Measurements from ENCODE around the gene ADAMTS1. TPM values are rescaled to one million over a fixed set of nuclear protein-coding genes. Genes with fewer than 3 reads are reported as not detected.
A peak's percentile ranks its signal among the peaks of the same experiment; 100 is the strongest.

Gene ADAMTS1
- total RNA-seq, 1 experiment from 2014 or later, result 35.6 TPM

DNA sequence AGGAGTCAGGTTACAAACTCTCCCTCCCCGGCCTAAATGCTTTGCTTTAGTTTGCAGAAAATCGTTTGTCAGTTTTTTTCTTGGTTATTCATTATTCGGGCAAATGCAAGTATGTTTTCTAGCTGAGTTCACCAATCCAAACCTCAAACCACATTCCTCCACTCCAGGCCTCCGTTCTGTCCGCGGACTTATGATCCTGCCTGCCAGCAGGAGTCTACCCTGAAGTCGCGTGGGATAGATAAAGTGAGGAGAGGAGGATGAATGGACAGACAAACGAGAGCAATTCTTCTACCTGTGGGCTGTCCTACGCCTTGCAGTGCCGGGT lies 1.3 kb downstream of the ADAMTS1 start (continued):
- TF ChIP-seq, protein P1, sequence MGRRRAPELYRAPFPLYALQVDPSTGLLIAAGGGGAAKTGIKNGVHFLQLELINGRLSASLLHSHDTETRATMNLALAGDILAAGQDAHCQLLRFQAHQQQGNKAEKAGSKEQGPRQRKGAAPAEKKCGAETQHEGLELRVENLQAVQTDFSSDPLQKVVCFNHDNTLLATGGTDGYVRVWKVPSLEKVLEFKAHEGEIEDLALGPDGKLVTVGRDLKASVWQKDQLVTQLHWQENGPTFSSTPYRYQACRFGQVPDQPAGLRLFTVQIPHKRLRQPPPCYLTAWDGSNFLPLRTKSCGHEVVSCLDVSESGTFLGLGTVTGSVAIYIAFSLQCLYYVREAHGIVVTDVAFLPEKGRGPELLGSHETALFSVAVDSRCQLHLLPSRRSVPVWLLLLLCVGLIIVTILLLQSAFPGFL (CRISPR knock-in tag; IDR thresholded peaks at IDR 0.05; ENCODE audit: borderline replicate concordance), result no peak

DNA sequence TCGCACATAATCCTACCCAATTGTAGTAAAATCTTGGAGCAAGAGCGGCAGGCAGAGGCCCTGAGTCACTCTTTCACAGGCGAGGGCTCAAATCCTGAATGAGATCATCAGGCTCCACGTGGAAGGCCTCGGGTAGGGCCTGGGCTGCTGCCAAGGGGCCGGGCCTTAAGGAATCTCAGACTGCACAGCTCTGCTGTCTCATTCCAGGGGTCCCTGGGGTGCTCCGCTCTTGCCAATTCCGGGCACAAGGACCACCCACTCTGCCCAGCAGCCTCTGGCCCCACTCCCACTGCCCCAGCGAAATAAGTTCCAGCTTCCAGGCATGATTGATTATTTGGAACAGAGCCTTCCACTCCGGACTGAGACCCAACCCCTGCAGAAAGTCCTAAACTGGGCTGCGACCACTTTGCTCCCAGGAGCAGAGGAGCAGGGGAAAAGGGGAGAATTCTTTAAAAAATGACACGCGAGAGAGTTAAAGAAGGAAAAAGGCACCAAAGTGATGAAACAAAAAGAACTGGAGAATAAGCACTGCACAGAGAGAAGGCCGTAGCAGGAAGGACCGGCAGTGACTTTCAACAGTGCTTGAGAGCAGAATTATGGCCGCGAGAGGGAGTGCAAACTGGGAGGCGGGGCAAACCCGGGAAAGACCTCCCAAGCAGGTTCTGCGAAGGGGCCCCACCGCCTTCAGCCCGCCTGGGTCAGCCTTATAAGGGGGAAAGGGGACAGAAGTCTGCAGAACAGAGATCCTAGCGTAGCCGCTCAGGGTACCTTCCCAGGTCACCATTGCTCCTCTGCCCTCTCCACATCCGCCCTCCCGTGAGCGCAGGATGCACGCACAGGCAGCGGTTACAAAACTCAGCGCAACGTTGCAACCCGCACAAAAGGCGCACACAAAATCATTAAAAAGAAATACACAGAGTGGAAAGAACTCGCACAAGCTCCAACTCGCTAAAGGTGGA lies 2.0 kb downstream of the ADAMTS1 start:
- peak; percentile 20 for ATAC-seq
- peaks cover 42% of the 10 kb centered on the region for H3K36me3 Mint-ChIP-seq
- H3K4me3 Mint-ChIP-seq, result peak overlapping the region; percentile 89
- POLR2A ChIA-PET, result interaction anchor here (1.3 kb wide), 1 partner anchor 9 kb away, joined by 7 read pairs; no protein-coding TSS in a partner anchor
- DNase-seq (ENCODE audit: low spot score), result peak; percentile 81
- peaks cover 7% of the 10 kb centered on the region for H3K27me3 Mint-ChIP-seq (ENCODE audit: low read depth)
- H3K4me1 Mint-ChIP-seq, result peaks cover 30% of the 10 kb centered on the region
- CTCF ChIA-PET, result interaction anchor here (1.4 to 1.5 kb wide), 2 partner anchors 74 to 370 kb away, joined by 4 to 7 read pairs; no protein-coding TSS in a partner anchor
- peak overlapping the region; percentile 98 for H3K27ac Mint-ChIP-seq
- no peaks in the 10 kb centered on the region for H3K9me3 Mint-ChIP-seq
- TF ChIP-seq, protein P2, sequence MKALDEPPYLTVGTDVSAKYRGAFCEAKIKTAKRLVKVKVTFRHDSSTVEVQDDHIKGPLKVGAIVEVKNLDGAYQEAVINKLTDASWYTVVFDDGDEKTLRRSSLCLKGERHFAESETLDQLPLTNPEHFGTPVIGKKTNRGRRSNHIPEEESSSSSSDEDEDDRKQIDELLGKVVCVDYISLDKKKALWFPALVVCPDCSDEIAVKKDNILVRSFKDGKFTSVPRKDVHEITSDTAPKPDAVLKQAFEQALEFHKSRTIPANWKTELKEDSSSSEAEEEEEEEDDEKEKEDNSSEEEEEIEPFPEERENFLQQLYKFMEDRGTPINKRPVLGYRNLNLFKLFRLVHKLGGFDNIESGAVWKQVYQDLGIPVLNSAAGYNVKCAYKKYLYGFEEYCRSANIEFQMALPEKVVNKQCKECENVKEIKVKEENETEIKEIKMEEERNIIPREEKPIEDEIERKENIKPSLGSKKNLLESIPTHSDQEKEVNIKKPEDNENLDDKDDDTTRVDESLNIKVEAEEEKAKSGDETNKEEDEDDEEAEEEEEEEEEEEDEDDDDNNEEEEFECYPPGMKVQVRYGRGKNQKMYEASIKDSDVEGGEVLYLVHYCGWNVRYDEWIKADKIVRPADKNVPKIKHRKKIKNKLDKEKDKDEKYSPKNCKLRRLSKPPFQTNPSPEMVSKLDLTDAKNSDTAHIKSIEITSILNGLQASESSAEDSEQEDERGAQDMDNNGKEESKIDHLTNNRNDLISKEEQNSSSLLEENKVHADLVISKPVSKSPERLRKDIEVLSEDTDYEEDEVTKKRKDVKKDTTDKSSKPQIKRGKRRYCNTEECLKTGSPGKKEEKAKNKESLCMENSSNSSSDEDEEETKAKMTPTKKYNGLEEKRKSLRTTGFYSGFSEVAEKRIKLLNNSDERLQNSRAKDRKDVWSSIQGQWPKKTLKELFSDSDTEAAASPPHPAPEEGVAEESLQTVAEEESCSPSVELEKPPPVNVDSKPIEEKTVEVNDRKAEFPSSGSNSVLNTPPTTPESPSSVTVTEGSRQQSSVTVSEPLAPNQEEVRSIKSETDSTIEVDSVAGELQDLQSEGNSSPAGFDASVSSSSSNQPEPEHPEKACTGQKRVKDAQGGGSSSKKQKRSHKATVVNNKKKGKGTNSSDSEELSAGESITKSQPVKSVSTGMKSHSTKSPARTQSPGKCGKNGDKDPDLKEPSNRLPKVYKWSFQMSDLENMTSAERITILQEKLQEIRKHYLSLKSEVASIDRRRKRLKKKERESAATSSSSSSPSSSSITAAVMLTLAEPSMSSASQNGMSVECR (CRISPR knock-in tag; IDR thresholded peaks at IDR 0.05; ENCODE audit: borderline replicate concordance), result no peak
- TF ChIP-seq FOXP4 (CRISPR knock-in tag; IDR thresholded peaks at IDR 0.05) (0 out of 2 replicates have a peak, but pooled peaks have one; percentile 21), ZNF317 (CRISPR knock-in tag; IDR thresholded peaks at IDR 0.05; ENCODE audit: borderline replicate concordance, low read depth) (no peak), ATF2 (CRISPR knock-in tag; IDR thresholded peaks at IDR 0.05; ENCODE audit: borderline replicate concordance, low read depth) (no peak), NR3C1 (CRISPR knock-in tag; conservative IDR thresholded peaks at IDR 0.05; ENCODE audit: low read depth) (no peak), MYBL2 (CRISPR knock-in tag; IDR thresholded peaks at IDR 0.05) (no peak), CREB1 (CRISPR knock-in tag; IDR thresholded peaks at IDR 0.05) (no peak), NFATC4 (CRISPR knock-in tag; IDR thresholded peaks at IDR 0.05) (0 out of 2 replicates have a peak, but pooled peaks have one; percentile 28), MAX (CRISPR knock-in tag; IDR thresholded peaks at IDR 0.05) (peak; percentile 74), ELF4 (CRISPR knock-in tag; IDR thresholded peaks at IDR 0.05; ENCODE audit: low read depth) (no peak), HMGA2 (CRISPR knock-in tag; IDR thresholded peaks at IDR 0.05) (no peak), KAT7 (CRISPR knock-in tag; IDR thresholded peaks at IDR 0.05; ENCODE audit: borderline replicate concordance) (no peak), IRF2 (CRISPR knock-in tag; IDR thresholded peaks at IDR 0.05; ENCODE audit: borderline replicate concordance, low read depth) (no peak), E2F5 (CRISPR knock-in tag; IDR thresholded peaks at IDR 0.05) (no peak), ZNF263 (CRISPR knock-in tag; IDR thresholded peaks at IDR 0.05; ENCODE audit: low read depth) (no peak), SP1 (CRISPR knock-in tag; conservative IDR thresholded peaks at IDR 0.05) (0 out of 2 replicates have a peak, but pooled peaks have one; percentile 49)
- TF ChIP-seq, protein P3, sequence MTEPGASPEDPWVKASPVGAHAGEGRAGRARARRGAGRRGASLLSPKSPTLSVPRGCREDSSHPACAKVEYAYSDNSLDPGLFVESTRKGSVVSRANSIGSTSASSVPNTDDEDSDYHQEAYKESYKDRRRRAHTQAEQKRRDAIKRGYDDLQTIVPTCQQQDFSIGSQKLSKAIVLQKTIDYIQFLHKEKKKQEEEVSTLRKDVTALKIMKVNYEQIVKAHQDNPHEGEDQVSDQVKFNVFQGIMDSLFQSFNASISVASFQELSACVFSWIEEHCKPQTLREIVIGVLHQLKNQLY (CRISPR knock-in tag; IDR thresholded peaks at IDR 0.05), result no peak
- TF ChIP-seq, protein P4, sequence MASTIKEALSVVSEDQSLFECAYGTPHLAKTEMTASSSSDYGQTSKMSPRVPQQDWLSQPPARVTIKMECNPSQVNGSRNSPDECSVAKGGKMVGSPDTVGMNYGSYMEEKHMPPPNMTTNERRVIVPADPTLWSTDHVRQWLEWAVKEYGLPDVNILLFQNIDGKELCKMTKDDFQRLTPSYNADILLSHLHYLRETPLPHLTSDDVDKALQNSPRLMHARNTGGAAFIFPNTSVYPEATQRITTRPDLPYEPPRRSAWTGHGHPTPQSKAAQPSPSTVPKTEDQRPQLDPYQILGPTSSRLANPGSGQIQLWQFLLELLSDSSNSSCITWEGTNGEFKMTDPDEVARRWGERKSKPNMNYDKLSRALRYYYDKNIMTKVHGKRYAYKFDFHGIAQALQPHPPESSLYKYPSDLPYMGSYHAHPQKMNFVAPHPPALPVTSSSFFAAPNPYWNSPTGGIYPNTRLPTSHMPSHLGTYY (CRISPR knock-in tag; IDR thresholded peaks at IDR 0.05), result 0 out of 2 replicates have a peak, but pooled peaks have one; percentile 65
- TF ChIP-seq, protein P5, sequence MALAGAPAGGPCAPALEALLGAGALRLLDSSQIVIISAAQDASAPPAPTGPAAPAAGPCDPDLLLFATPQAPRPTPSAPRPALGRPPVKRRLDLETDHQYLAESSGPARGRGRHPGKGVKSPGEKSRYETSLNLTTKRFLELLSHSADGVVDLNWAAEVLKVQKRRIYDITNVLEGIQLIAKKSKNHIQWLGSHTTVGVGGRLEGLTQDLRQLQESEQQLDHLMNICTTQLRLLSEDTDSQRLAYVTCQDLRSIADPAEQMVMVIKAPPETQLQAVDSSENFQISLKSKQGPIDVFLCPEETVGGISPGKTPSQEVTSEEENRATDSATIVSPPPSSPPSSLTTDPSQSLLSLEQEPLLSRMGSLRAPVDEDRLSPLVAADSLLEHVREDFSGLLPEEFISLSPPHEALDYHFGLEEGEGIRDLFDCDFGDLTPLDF (CRISPR knock-in tag; IDR thresholded peaks at IDR 0.05), result no peak

Data from WTC11 (cell line).